Measurements from ENCODE around the gene MUC6. TPM values are rescaled to one million over a fixed set of nuclear protein-coding genes. Genes with fewer than 3 reads are reported as not detected.

The MUC6 gene
- total RNA-seq, 3 donors from 2014 or later (not counting 1 experiment from before 2014, with no cell fraction given): not detected

DNA sequence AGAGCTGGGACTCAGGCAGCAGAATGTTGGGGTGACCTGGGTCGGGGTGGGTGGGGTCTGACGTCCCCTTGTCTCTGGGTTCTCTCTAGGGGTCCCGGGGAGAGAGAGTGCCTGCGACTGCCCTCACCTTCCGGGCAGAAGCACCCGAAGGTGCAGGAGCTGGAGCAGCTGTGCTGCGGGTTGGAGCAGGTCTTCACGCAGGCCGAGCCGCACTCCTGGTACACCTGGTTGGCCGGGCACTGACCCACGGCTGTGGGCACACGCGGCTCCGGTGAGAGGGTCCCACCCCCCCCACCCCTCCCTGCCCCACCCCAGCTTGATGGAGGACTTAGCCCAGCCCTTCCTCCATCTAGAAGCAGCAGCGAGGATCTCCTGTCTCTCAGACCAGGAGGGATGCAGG is 6.4 kb downstream of the MUC6 start:
- no peaks in the 10 kb centered on the region for H3K9me3 ChIP-seq (ENCODE audit: control insufficient read depth, insufficient read depth, low read length)
- no peaks in the 10 kb centered on the region for H3K27me3 Mint-ChIP-seq (ENCODE audit: low read depth in 2 of 2)
- DNase-seq: no peak
- no peak overlapping the region for H3K4me3 Mint-ChIP-seq
- TF ChIP-seq, protein P1, sequence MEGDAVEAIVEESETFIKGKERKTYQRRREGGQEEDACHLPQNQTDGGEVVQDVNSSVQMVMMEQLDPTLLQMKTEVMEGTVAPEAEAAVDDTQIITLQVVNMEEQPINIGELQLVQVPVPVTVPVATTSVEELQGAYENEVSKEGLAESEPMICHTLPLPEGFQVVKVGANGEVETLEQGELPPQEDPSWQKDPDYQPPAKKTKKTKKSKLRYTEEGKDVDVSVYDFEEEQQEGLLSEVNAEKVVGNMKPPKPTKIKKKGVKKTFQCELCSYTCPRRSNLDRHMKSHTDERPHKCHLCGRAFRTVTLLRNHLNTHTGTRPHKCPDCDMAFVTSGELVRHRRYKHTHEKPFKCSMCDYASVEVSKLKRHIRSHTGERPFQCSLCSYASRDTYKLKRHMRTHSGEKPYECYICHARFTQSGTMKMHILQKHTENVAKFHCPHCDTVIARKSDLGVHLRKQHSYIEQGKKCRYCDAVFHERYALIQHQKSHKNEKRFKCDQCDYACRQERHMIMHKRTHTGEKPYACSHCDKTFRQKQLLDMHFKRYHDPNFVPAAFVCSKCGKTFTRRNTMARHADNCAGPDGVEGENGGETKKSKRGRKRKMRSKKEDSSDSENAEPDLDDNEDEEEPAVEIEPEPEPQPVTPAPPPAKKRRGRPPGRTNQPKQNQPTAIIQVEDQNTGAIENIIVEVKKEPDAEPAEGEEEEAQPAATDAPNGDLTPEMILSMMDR (IDR thresholded peaks at IDR 0.05): no peak
- no peaks in the 10 kb centered on the region for H3K9me3 Mint-ChIP-seq
- H3K36me3 ChIP-seq (ENCODE audit: control insufficient read depth, insufficient read depth, low read length): no peaks in the 10 kb centered on the region
- ATAC-seq: no peak
- intact Hi-C loops (cut with micrococcal nuclease): no loop called here
- no peak overlapping the region for H3K27ac ChIP-seq (ENCODE audit: low read length)
- H3K4me3 ChIP-seq (ENCODE audit: low read length): no peak overlapping the region
- no peaks in the 10 kb centered on the region for H3K4me1 ChIP-seq (ENCODE audit: control insufficient read depth, insufficient read depth, low read length)
- peaks cover 0 to 7% of the 10 kb centered on the region in 2 donors for H3K4me1 Mint-ChIP-seq
- no peaks in the 10 kb centered on the region for H3K27me3 ChIP-seq (ENCODE audit: control insufficient read depth, insufficient read depth, low read length)
- no peaks in the 10 kb centered on the region for H3K36me3 Mint-ChIP-seq
- 79% methylated on average over 16 of the region's 16 CpGs for WGBS (ENCODE audit: insufficient coverage)
- no peak overlapping the region for H3K27ac Mint-ChIP-seq

DNA sequence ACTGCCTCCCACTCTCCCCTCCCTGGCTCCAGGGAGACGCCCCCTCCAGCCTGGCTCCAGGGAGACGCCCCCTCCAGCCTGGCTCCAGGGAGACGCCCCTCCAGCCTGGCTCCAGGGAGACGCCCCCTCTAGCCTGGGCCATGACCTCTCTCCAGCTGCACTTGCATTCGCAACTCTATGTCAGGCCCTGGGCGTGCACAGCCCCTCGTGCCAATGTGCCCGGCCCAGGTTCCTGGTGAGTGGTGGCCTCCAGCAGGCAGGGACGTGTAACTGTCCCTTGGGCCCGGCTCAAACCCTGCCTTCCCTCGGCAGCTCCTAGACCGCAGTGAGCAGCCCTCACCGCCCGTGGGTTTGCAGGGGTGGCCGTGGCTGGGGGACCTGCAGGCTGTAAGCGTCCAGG is 6.9 kb downstream of the MUC6 start:
- TF ChIP-seq, protein P1 (IDR thresholded peaks at IDR 0.05): no peak
- H3K27ac ChIP-seq (ENCODE audit: low read length): no peak overlapping the region
- no peak overlapping the region for H3K4me3 ChIP-seq (ENCODE audit: low read length)
- H3K36me3 ChIP-seq (ENCODE audit: control insufficient read depth, insufficient read depth, low read length): no peaks in the 10 kb centered on the region
- H3K27me3 ChIP-seq (ENCODE audit: control insufficient read depth, insufficient read depth, low read length): no peaks in the 10 kb centered on the region
- intact Hi-C loops (cut with micrococcal nuclease): no loop called here
- WGBS (ENCODE audit: insufficient coverage): 65% methylated on average over 16 of the region's 16 CpGs
- Mint-ChIP-seq H3K4me1 (peaks cover 0 to 7% of the 10 kb centered on the region in 2 donors), H3K36me3 (no peaks in the 10 kb centered on the region), H3K27ac (no peak overlapping the region), H3K27me3 (ENCODE audit: low read depth in 2 of 2) (no peaks in the 10 kb centered on the region), H3K4me3 (no peak overlapping the region), H3K9me3 (no peaks in the 10 kb centered on the region)
- no peaks in the 10 kb centered on the region for H3K4me1 ChIP-seq (ENCODE audit: control insufficient read depth, insufficient read depth, low read length)
- DNase-seq (no peak), ATAC-seq (no peak)
- H3K9me3 ChIP-seq (ENCODE audit: control insufficient read depth, insufficient read depth, low read length): no peaks in the 10 kb centered on the region

DNA sequence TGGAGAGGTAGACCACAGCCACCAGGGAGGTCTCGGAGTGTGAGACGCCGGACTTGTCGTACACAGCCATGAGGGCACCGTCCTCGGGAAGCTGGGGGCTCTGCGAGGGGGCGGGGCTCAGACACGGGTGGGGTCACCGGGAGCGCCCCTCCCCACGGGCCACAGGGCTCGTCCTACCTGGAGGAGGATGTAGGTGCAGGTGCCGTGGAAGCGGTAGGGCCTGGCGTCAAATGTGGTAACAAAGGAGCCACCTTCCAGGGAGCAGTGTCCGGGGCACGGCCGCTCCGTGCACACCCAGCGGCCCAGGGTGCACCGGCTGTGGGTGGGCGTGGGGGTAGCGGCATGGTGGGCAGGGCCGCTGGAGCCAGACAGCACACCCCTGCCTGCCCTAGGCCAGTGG is 7.5 kb downstream of the MUC6 start:
- Mint-ChIP-seq H3K27ac (no peak overlapping the region), H3K9me3 (no peaks in the 10 kb centered on the region), H3K4me1 (peaks cover 0 to 7% of the 10 kb centered on the region in 2 donors), H3K36me3 (no peaks in the 10 kb centered on the region), H3K4me3 (no peak overlapping the region), H3K27me3 (ENCODE audit: low read depth in 2 of 2) (no peaks in the 10 kb centered on the region)
- TF ChIP-seq, protein P1 (IDR thresholded peaks at IDR 0.05): no peak
- H3K36me3 ChIP-seq (ENCODE audit: control insufficient read depth, insufficient read depth, low read length): no peaks in the 10 kb centered on the region
- no peak overlapping the region for H3K27ac ChIP-seq (ENCODE audit: low read length)
- DNase-seq (no peak), ATAC-seq (no peak)
- intact Hi-C loops (cut with micrococcal nuclease): no loop called here
- H3K27me3 ChIP-seq (ENCODE audit: control insufficient read depth, insufficient read depth, low read length): no peaks in the 10 kb centered on the region
- H3K4me3 ChIP-seq (ENCODE audit: low read length): no peak overlapping the region
- no peaks in the 10 kb centered on the region for H3K9me3 ChIP-seq (ENCODE audit: control insufficient read depth, insufficient read depth, low read length)
- WGBS (ENCODE audit: insufficient coverage): 90% methylated on average over 25 of the region's 25 CpGs
- H3K4me1 ChIP-seq (ENCODE audit: control insufficient read depth, insufficient read depth, low read length): no peaks in the 10 kb centered on the region

DNA sequence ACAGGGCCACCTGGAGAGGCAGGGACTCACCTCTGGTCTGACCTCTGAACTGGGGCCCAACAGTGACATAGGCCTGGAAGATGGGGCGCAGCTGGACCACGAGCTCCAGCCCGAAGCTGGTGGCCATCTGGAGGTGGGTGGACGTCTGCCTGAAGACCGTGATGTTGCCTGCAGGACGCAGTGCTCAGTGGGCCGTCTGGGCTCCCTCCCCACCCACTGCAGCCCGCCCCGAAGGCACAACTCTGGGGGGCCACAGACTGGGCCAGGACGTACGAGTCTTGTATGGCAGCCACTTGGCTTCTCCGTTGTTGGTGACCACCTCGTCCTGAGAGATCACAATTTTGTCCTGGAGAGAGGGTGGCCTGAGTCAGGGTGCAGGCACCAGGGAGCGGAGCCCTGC is 7.9 kb downstream of the MUC6 start:
- Histone ChIP-seq H3K27me3 (ENCODE audit: control insufficient read depth, insufficient read depth, low read length) (no peaks in the 10 kb centered on the region), H3K36me3 (ENCODE audit: control insufficient read depth, insufficient read depth, low read length) (no peaks in the 10 kb centered on the region), H3K27ac (ENCODE audit: low read length) (no peak overlapping the region), H3K9me3 (ENCODE audit: control insufficient read depth, insufficient read depth, low read length) (no peaks in the 10 kb centered on the region), H3K4me3 (ENCODE audit: low read length) (no peak overlapping the region), H3K4me1 (ENCODE audit: control insufficient read depth, insufficient read depth, low read length) (no peaks in the 10 kb centered on the region)
- Mint-ChIP-seq H3K36me3 (no peaks in the 10 kb centered on the region), H3K4me3 (no peak overlapping the region), H3K9me3 (no peaks in the 10 kb centered on the region), H3K27me3 (ENCODE audit: low read depth in 2 of 2) (no peaks in the 10 kb centered on the region), H3K4me1 (peaks cover 0 to 7% of the 10 kb centered on the region in 2 donors), H3K27ac (no peak overlapping the region)
- DNase-seq: no peak
- WGBS (ENCODE audit: insufficient coverage): 88% methylated on average over 14 of the region's 14 CpGs
- TF ChIP-seq, protein P1 (IDR thresholded peaks at IDR 0.05): no peak
- ATAC-seq: no peak
- intact Hi-C loops (cut with micrococcal nuclease): no loop called here
